Erythroblast (primary cell): ENCODE data around the gene CCDC187.

Experiments used
- GATA1 ChIP-seq: IDR thresholded peaks from 2 replicates; pipeline ENCODE4 v1.6.1; 2011; ENCODE audit warnings: low read depth, mild to moderate bottlenecking, control low read depth, low read length, moderate library complexity
- POLR2A ChIP-seq: IDR thresholded peaks from 2 replicates; pipeline ENCODE4 v1.6.1; 2011; ENCODE audit warnings: mild to moderate bottlenecking, low read length

GRCh38 chr9:136201174-136201573 is 102.7 kb downstream of the CCDC187 start:
- TF ChIP-seq POLR2A (no peak), GATA1 (no peak)
